Stimulated activated CD8-positive, alpha-beta memory T cell treated with anti-CD3 and anti-CD28 coated beads, Interleukin-15, amount 100 ng/mL, for 4 hours (primary cell): ENCODE results near the gene GOLGA6L2.
"Not testable (repeated sequence)": the region's sequence is repeated elsewhere in the genome, so short reads cannot be mapped to it uniquely, and the experiment has no call there.

Experiments used
- DNase-seq, 2 donors: peaks; one replicate each; pipeline ENCODE4 v3.0.0-alpha.2; 2020; ENCODE audit warnings: low read depth in 2 of 2

GOLGA6L2 gene

GRCh38 chr15:23447107-23447500 lies at the start of gene GOLGA6L2:
GOLGA6L2 (minus strand) TSS chr15:23447243; CDS start chr15:23447181, 62 bp downstream.
- DNase-seq: no peak

GRCh38 chr15:23484870-23485269 lies 37.8 kb upstream of the GOLGA6L2 start:
- DNase-seq: no peak

GRCh38 chr15:23483821-23484299 lies 36.8 kb upstream of the GOLGA6L2 start:
- DNase-seq: no peak

- DNase-seq: no peak
Measured at GRCh38 chr15:23482764-23483489, 35.9 kb upstream of the GOLGA6L2 start.

- DNase-seq: no peak
Measured at GRCh38 chr15:23482228-23482627, 35.2 kb upstream of the GOLGA6L2 start.

- DNase-seq: no peak
Measured at GRCh38 chr15:23477920-23478319, 30.9 kb upstream of the GOLGA6L2 start.

GRCh38 chr15:23472678-23473077 lies 25.6 kb upstream of the GOLGA6L2 start:
- DNase-seq: no peak

GRCh38 chr15:23472033-23472432 lies 25.0 kb upstream of the GOLGA6L2 start:
- no peak for DNase-seq

- no peak for DNase-seq
Measured at GRCh38 chr15:23467110-23467600, 20.1 kb upstream of the GOLGA6L2 start.

- DNase-seq: no peak
Measured at GRCh38 chr15:23457890-23458289, 10.8 kb upstream of the GOLGA6L2 start.

- DNase-seq: no peak
Measured at GRCh38 chr15:23446215-23447106, 582 bp downstream of the GOLGA6L2 start.

GRCh38 chr15:23444269-23444668 lies 2.8 kb downstream of the GOLGA6L2 start:
- DNase-seq: no peak

GRCh38 chr15:23441204-23441603 lies 5.8 kb downstream of the GOLGA6L2 start:
- DNase-seq: no peak

GRCh38 chr15:23440596-23440995 lies 6.4 kb downstream of the GOLGA6L2 start:
- no peak for DNase-seq

GRCh38 chr15:23439513-23439912 lies 7.5 kb downstream of the GOLGA6L2 start:
- DNase-seq: no peak

GRCh38 chr15:23438816-23439466 lies 8.1 kb downstream of the GOLGA6L2 start:
- no peak for DNase-seq

GRCh38 chr15:23437673-23438072 lies 9.4 kb downstream of the GOLGA6L2 start:
- no peak for DNase-seq

GRCh38 chr15:23437146-23437545 lies 9.9 kb downstream of the GOLGA6L2 start:
- no peak for DNase-seq

GRCh38 chr15:23436421-23436820 lies 10.6 kb downstream of the GOLGA6L2 start:
- DNase-seq: no peak

- not testable (repeated sequence) for DNase-seq
Measured at GRCh38 chr15:23434699-23435098, 12.3 kb downstream of the GOLGA6L2 start.

- DNase-seq: not testable (repeated sequence)
Measured at GRCh38 chr15:23425327-23425726, 21.7 kb downstream of the GOLGA6L2 start.
